ENCODE results near the gene PRICKLE4. TPM values are rescaled to one million over a fixed set of nuclear protein-coding genes. Genes with fewer than 3 reads are reported as not detected.

The PRICKLE4 gene
- total RNA-seq, 4 donors from 2014 or later: 2.1 to 5.8 (median 4.1) TPM

- Histone ChIP-seq H3K27ac (replicated peaks in 1 of 4) (no peak overlapping the region), H3K9me3 (no peaks in the 10 kb centered on the region), H3K27me3 (no peaks in the 10 kb centered on the region), H3K4me3 (no peak overlapping the region), H3K4me1 (peaks cover 49 to 88% (median 64%) of the 10 kb centered on the region in 4 donors), H3K36me3 (peaks cover 7 to 37% (median 10%) of the 10 kb centered on the region in 4 donors)
- DNase-seq (ENCODE audit: extremely low spot score): no peak
- intact Hi-C loops (cut with DNase I): loop anchor here (5.0 to 10.0 kb wide), 2 partner anchors 258 to 780 kb away; partner anchors contain the start of gene UBR2
- WGBS: 63% methylated on average over 5 of the region's 5 CpGs
- TF ChIP-seq POLR2AphosphoS5 (IDR thresholded peaks at IDR 0.05): no peak
- no peak for TF ChIP-seq CTCF (IDR thresholded peaks at IDR 0.05)
- no peak for TF ChIP-seq EP300 (IDR thresholded peaks at IDR 0.05)
- no peak for TF ChIP-seq POLR2A (IDR thresholded peaks at IDR 0.05; ENCODE audit: low read depth)
Measured at GRCh38 chr6:41784581-41785171, 4.1 kb downstream of the PRICKLE4 start.

GRCh38 chr6:41785254-41785653, 4.7 kb downstream of the PRICKLE4 start:
- Histone ChIP-seq H3K27ac (replicated peaks in 1 of 4) (peak overlapping the region in 2 of 4 donors; percentile 93 to 96), H3K27me3 (no peaks in the 10 kb centered on the region), H3K4me3 (no peak overlapping the region), H3K36me3 (peaks cover 13 to 42% (median 15%) of the 10 kb centered on the region in 4 donors), H3K4me1 (peaks cover 49 to 88% (median 64%) of the 10 kb centered on the region in 4 donors), H3K9me3 (no peaks in the 10 kb centered on the region)
- DNase-seq (ENCODE audit: extremely low spot score): no peak
- TF ChIP-seq EP300 (IDR thresholded peaks at IDR 0.05) (no peak), POLR2A (IDR thresholded peaks at IDR 0.05; ENCODE audit: low read depth) (no peak), CTCF (IDR thresholded peaks at IDR 0.05) (no peak), POLR2AphosphoS5 (IDR thresholded peaks at IDR 0.05) (no peak)
- 81% methylated on average over 11 of the region's 11 CpGs for WGBS
- intact Hi-C loops (cut with DNase I): loop anchor here (10.0 kb wide), 1 partner anchor 780 kb away; the partner anchor contains the start of gene UBR2

- H3K36me3 ChIP-seq: peaks cover 17 to 48% (median 20%) of the 10 kb centered on the region in 4 donors
- no peaks in the 10 kb centered on the region for H3K9me3 ChIP-seq
- H3K27me3 ChIP-seq: no peaks in the 10 kb centered on the region
- H3K4me1 ChIP-seq: peaks cover 46 to 82% (median 61%) of the 10 kb centered on the region in 4 donors
- TF ChIP-seq POLR2A (IDR thresholded peaks at IDR 0.05; ENCODE audit: low read depth) (no peak), EP300 (IDR thresholded peaks at IDR 0.05) (no peak), POLR2AphosphoS5 (IDR thresholded peaks at IDR 0.05) (no peak), CTCF (IDR thresholded peaks at IDR 0.05) (no peak)
- peak overlapping the region; percentile 92 to 96 (median 94) for H3K27ac ChIP-seq (replicated peaks in 1 of 4)
- intact Hi-C loops (cut with DNase I): loop anchor here (2.0 to 10.0 kb wide), 2 partner anchors 135 to 779 kb away; partner anchors contain the start of genes BYSL, MED20 and UBR2
- no peak for DNase-seq (ENCODE audit: extremely low spot score)
- WGBS: 34% methylated on average over 10 of the region's 29 CpGs
- peak overlapping the region; percentile 69 to 91 (median 76) for H3K4me3 ChIP-seq
Measured at GRCh38 chr6:41785689-41786450, 5.3 kb downstream of the PRICKLE4 start.

- Histone ChIP-seq H3K27ac (replicated peaks in 1 of 4) (peak overlapping the region; percentile 92 to 96 (median 94)), H3K27me3 (no peaks in the 10 kb centered on the region), H3K4me3 (peak overlapping the region; percentile 69 to 91 (median 76)), H3K4me1 (peaks cover 39 to 74% (median 54%) of the 10 kb centered on the region in 4 donors), H3K36me3 (peaks cover 17 to 56% (median 28%) of the 10 kb centered on the region in 4 donors), H3K9me3 (no peaks in the 10 kb centered on the region)
- intact Hi-C loops (cut with DNase I): loop anchor here (2.0 to 10.0 kb wide), 2 partner anchors 134 to 778 kb away; partner anchors contain the start of genes BYSL, MED20 and UBR2
- TF ChIP-seq CTCF (IDR thresholded peaks at IDR 0.05): peak; percentile 85 to 95 (median 90)
- TF ChIP-seq POLR2A (IDR thresholded peaks at IDR 0.05; ENCODE audit: low read depth): no peak
- TF ChIP-seq POLR2AphosphoS5 (IDR thresholded peaks at IDR 0.05): peak; percentile 37 to 58
- DNase-seq (ENCODE audit: extremely low spot score): peak; percentile 94
- 2% methylated on average over 12 of the region's 58 CpGs for WGBS
Measured at GRCh38 chr6:41786451-41787218, 6.1 kb downstream of the PRICKLE4 start.
